HCT116 (cell line): ENCODE results near the gene BCAN.

Source experiments
- CEBPB ChIP-seq: IDR thresholded peaks from 2 replicates; pipeline ENCODE4 v1.6.1; 2012; ENCODE audit warnings: low read depth
- ELF1 ChIP-seq: IDR thresholded peaks from 2 replicates; pipeline ENCODE4 v1.6.1; 2012; ENCODE audit warnings: low read depth, borderline replicate concordance
- EZH2 ChIP-seq: fragments of 200-600 bp; sonication (generic); IDR thresholded peaks from 2 replicates; pipeline ENCODE4 v1.6.1; 2017; ENCODE audit warnings: antibody characterized with exemption, mixed run types
- EZH2phosphoT487 ChIP-seq: fragments of 200-600 bp; IDR thresholded peaks from 2 replicates; pipeline ENCODE4 v1.6.1; 2018; ENCODE audit warnings: antibody characterized with exemption, borderline replicate concordance
- JUND ChIP-seq: IDR thresholded peaks from 2 replicates; pipeline ENCODE4 v1.6.1; 2012
- POLR2A ChIP-seq: IDR thresholded peaks from 2 replicates; pipeline ENCODE4 v1.7.0; 2011; ENCODE audit warnings: borderline replicate concordance; ENCODE audit not compliant: insufficient read depth, insufficient read length; ENCODE audit errors: extremely low read depth
- POLR2AphosphoS5 ChIP-seq: IDR thresholded peaks from 2 replicates; pipeline ENCODE4 v1.6.1; 2011; ENCODE audit warnings: mild to moderate bottlenecking, low read depth, low read length, moderate library complexity
- RAD21 ChIP-seq: IDR thresholded peaks from 2 replicates; pipeline ENCODE4 v1.6.1; 2012; ENCODE audit warnings: low read depth, mild to moderate bottlenecking
- REST ChIP-seq: IDR thresholded peaks from 2 replicates; pipeline ENCODE4 v1.6.1; 2012; ENCODE audit warnings: low read depth
- SIN3A ChIP-seq: IDR thresholded peaks from 2 replicates; pipeline ENCODE4 v1.6.1; 2012; ENCODE audit warnings: low read depth
- TF ChIP-seq, protein P1 (sequence below), 3 experiments: fragments of 200-600 bp in 1 of 3; sonication (generic) in 1 of 3; IDR thresholded peaks in 2 of 3; conservative IDR thresholded peaks in 1 of 3; 2 replicates each; pipeline ENCODE4 v1.5.1; 2012 to 2017; ENCODE audit warnings: low read depth in 2 of 3, low read length in 2 of 3, antibody characterized with exemption in 1 of 3, borderline replicate concordance in 1 of 3, control low read depth in 1 of 3, mild to moderate bottlenecking in 1 of 3, mixed read lengths in 1 of 3, mixed run types in 1 of 3, moderate library complexity in 1 of 3; ENCODE audit not compliant: insufficient read depth in 1 of 3
- TF ChIP-seq, protein P2 (sequence below): IDR thresholded peaks from 2 replicates; pipeline ENCODE4 v1.6.1; 2012

- TF ChIP-seq, protein P1, sequence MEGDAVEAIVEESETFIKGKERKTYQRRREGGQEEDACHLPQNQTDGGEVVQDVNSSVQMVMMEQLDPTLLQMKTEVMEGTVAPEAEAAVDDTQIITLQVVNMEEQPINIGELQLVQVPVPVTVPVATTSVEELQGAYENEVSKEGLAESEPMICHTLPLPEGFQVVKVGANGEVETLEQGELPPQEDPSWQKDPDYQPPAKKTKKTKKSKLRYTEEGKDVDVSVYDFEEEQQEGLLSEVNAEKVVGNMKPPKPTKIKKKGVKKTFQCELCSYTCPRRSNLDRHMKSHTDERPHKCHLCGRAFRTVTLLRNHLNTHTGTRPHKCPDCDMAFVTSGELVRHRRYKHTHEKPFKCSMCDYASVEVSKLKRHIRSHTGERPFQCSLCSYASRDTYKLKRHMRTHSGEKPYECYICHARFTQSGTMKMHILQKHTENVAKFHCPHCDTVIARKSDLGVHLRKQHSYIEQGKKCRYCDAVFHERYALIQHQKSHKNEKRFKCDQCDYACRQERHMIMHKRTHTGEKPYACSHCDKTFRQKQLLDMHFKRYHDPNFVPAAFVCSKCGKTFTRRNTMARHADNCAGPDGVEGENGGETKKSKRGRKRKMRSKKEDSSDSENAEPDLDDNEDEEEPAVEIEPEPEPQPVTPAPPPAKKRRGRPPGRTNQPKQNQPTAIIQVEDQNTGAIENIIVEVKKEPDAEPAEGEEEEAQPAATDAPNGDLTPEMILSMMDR (IDR thresholded peaks at IDR 0.05 in 2 of 3, conservative IDR thresholded peaks at IDR 0.05 in 1 of 3; ENCODE audit: borderline replicate concordance in 1 of 3, insufficient read depth in 1 of 3, low read depth in 2 of 3, low read length in 2 of 3) = no peak
- TF ChIP-seq SIN3A (no peak), POLR2A (no peak), EZH2phosphoT487 (no peak), CEBPB (no peak), REST (no peak), JUND (no peak), POLR2AphosphoS5 (no peak), ELF1 (no peak), RAD21 (no peak), EZH2 (no peak)
- TF ChIP-seq, protein P2, sequence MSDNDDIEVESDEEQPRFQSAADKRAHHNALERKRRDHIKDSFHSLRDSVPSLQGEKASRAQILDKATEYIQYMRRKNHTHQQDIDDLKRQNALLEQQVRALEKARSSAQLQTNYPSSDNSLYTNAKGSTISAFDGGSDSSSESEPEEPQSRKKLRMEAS = no peak
These were observed 19.2 kb upstream of the BCAN start for GRCh38 chr1:156622581-156623297.
